H9 (cell line): ENCODE results near the gene ASMTL. TPM values are rescaled to one million over a fixed set of nuclear protein-coding genes. Genes with fewer than 3 reads are reported as not detected.

Experiments
- DNase-seq: peaks from one replicate; pipeline ENCODE4 v3.0.0-alpha.2; 2017
- H2AFZ ChIP-seq: one replicate; pipeline ENCODE4 v1.6.1; 2013; ENCODE audit warnings: mild to moderate bottlenecking, low read length, control low read depth, moderate library complexity
- H2AK5ac ChIP-seq: 2 replicates; pipeline ENCODE4 v1.6.1; 2013; ENCODE audit warnings: low read length, control low read depth, mixed read lengths; ENCODE audit not compliant: insufficient read length
- H2BK120ac ChIP-seq: one replicate; pipeline ENCODE4 v1.6.1; 2013; ENCODE audit warnings: low read depth, mild to moderate bottlenecking, low read length, control low read depth, inconsistent platforms; ENCODE audit not compliant: poor library complexity, severe bottlenecking
- H2BK12ac ChIP-seq: 2 replicates; pipeline ENCODE4 v1.6.1; 2013; ENCODE audit warnings: low read length, control low read depth, mixed read lengths, low read depth; ENCODE audit not compliant: insufficient read length
- H2BK15ac ChIP-seq: 2 replicates; pipeline ENCODE4 v1.6.1; 2013; ENCODE audit warnings: low read depth, low read length, control low read depth
- H2BK20ac ChIP-seq: one replicate; pipeline ENCODE4 v1.6.1; 2013; ENCODE audit warnings: low read depth, mild to moderate bottlenecking, low read length, control low read depth, inconsistent platforms; ENCODE audit not compliant: poor library complexity, severe bottlenecking
- H2BK5ac ChIP-seq: 2 replicates; pipeline ENCODE4 v1.6.1; 2013; ENCODE audit warnings: low read length, control low read depth, mixed read lengths; ENCODE audit not compliant: insufficient read length
- H3K14ac ChIP-seq: 2 replicates; pipeline ENCODE4 v1.6.1; 2013; ENCODE audit warnings: low read length, control low read depth; ENCODE audit not compliant: insufficient read depth
- H3K18ac ChIP-seq: 2 replicates; pipeline ENCODE4 v1.6.1; 2013; ENCODE audit warnings: low read depth, mild to moderate bottlenecking, mixed read lengths, low read length, control low read depth; ENCODE audit not compliant: insufficient read length
- H3K23ac ChIP-seq: 2 replicates; pipeline ENCODE4 v1.6.1; 2013; ENCODE audit warnings: low read length, control low read depth, mixed read lengths, low read depth; ENCODE audit not compliant: insufficient read length
- H3K23me2 ChIP-seq: 2 replicates; pipeline ENCODE4 v1.6.1; 2013; ENCODE audit warnings: low read depth, mild to moderate bottlenecking, mixed read lengths, low read length, control low read depth; ENCODE audit not compliant: insufficient read length, poor library complexity, severe bottlenecking
- H3K27ac ChIP-seq: 2 replicates; pipeline ENCODE4 v1.5.1; 2013; ENCODE audit warnings: low read length, control low read depth, mixed read lengths, low read depth; ENCODE audit not compliant: insufficient read length
- H3K27me3 ChIP-seq: 2 replicates; pipeline ENCODE4 v1.6.1; 2013; ENCODE audit warnings: low read length, control low read depth, inconsistent platforms; ENCODE audit not compliant: insufficient read depth
- H3K4ac ChIP-seq: 2 replicates; pipeline ENCODE4 v1.6.1; 2013; ENCODE audit warnings: low read depth, mild to moderate bottlenecking, control low read depth, inconsistent platforms, low read length, moderate library complexity
- H3K4me1 ChIP-seq: 2 replicates; pipeline ENCODE4 v1.6.1; 2013; ENCODE audit warnings: low read length, control low read depth, inconsistent platforms; ENCODE audit not compliant: insufficient read depth
- H3K4me2 ChIP-seq: 2 replicates; pipeline ENCODE4 v1.6.1; 2013; ENCODE audit warnings: low read length, control low read depth, mixed read lengths; ENCODE audit not compliant: insufficient read length, insufficient read depth
- H3K56ac ChIP-seq: 2 replicates; pipeline ENCODE4 v1.6.1; 2013; ENCODE audit warnings: low read depth, mild to moderate bottlenecking, mixed read lengths, low read length, control low read depth; ENCODE audit not compliant: insufficient read length
- H3K79me1 ChIP-seq: 2 replicates; pipeline ENCODE4 v1.6.1; 2013; ENCODE audit warnings: low read depth, mild to moderate bottlenecking, moderate library complexity, low read length, control low read depth, inconsistent platforms; ENCODE audit not compliant: insufficient read depth, poor library complexity, severe bottlenecking
- H3K79me2 ChIP-seq: 2 replicates; pipeline ENCODE4 v1.6.1; 2013; ENCODE audit warnings: low read length, control low read depth, inconsistent platforms; ENCODE audit not compliant: insufficient read depth
- H3K9ac ChIP-seq: 2 replicates; pipeline ENCODE4 v1.6.1; 2013; ENCODE audit warnings: low read length, control low read depth, mixed read lengths; ENCODE audit not compliant: insufficient read length; ENCODE audit errors: extremely low read depth
- H3K9me3 ChIP-seq: one replicate; pipeline ENCODE4 v1.6.1; 2013; ENCODE audit warnings: low read depth, low read length, inconsistent platforms; ENCODE audit not compliant: control insufficient read depth
- H3T11ph ChIP-seq: one replicate; pipeline ENCODE4 v1.6.1; 2013; ENCODE audit warnings: mild to moderate bottlenecking, low read length, control low read depth, inconsistent platforms
- H4K20me1 ChIP-seq: one replicate; pipeline ENCODE4 v1.6.1; 2013; ENCODE audit not compliant: control insufficient read depth, insufficient read length, insufficient read depth
- H4K5ac ChIP-seq: 2 replicates; pipeline ENCODE4 v1.6.1; 2013; ENCODE audit warnings: low read depth, mild to moderate bottlenecking, mixed read lengths, low read length, control low read depth; ENCODE audit not compliant: insufficient read length
- H4K8ac ChIP-seq: replicated peaks from 2 replicates; pipeline ENCODE4 v1.6.1; 2013; ENCODE audit warnings: low read length, control low read depth, mixed read lengths, low read depth; ENCODE audit not compliant: insufficient read length
- H4K91ac ChIP-seq: 2 replicates; pipeline ENCODE4 v1.6.1; 2013; ENCODE audit warnings: low read depth, mild to moderate bottlenecking, moderate library complexity, mixed read lengths, low read length, control low read depth; ENCODE audit not compliant: insufficient read length
- H3K27ac Mint-ChIP-seq, 3 experiments: 2 replicates in 2 of 3; 3 replicates in 1 of 3; pipeline ENCODE4 v1.8.0; 2020 to 2021; ENCODE audit warnings: mixed read lengths in 3 of 3, mild to moderate bottlenecking in 1 of 3, moderate library complexity in 1 of 3
- H3K27me3 Mint-ChIP-seq: 2 replicates; pipeline ENCODE4 v1.8.0; 2021; ENCODE audit warnings: low read depth, mild to moderate bottlenecking, moderate library complexity, mixed read lengths
- H3K36me3 Mint-ChIP-seq, 3 experiments: 2 replicates in 2 of 3; 3 replicates in 1 of 3; pipeline ENCODE4 v1.8.0; 2020 to 2021; ENCODE audit warnings: low read depth in 3 of 3, mixed read lengths in 3 of 3; ENCODE audit not compliant: insufficient read depth in 1 of 3
- H3K4me1 Mint-ChIP-seq, 2 experiments: 2 replicates each; pipeline ENCODE4 v1.8.0; 2020; ENCODE audit warnings: mixed read lengths in 2 of 2
- H3K4me3 Mint-ChIP-seq, 2 experiments: 2 replicates in 1 of 2; 3 replicates in 1 of 2; pipeline ENCODE4 v1.8.0; 2020 to 2021; ENCODE audit warnings: mild to moderate bottlenecking in 2 of 2, mixed read lengths in 2 of 2, moderate library complexity in 1 of 2
- H3K9me3 Mint-ChIP-seq, 2 experiments: 2 replicates in 1 of 2; 3 replicates in 1 of 2; pipeline ENCODE4 v1.8.0; 2020; ENCODE audit warnings: mild to moderate bottlenecking in 2 of 2, mixed read lengths in 2 of 2, moderate library complexity in 1 of 2
- WGBS: extraction: QIAGEN DNeasy Blood & Tissue Kit; methylation state at CpG from one replicate; pipeline ENCODE4 v1.1.7; 2013; ENCODE audit warnings: missing lambda C conversion rate, low lambda C conversion rate, mixed read lengths; ENCODE audit not compliant: insufficient read length; ENCODE audit errors: extremely low coverage; 5-methylcytosine and 5-hydroxymethylcytosine counted together
- total RNA-seq: library from RNA; stranded (reverse); gene quantifications from 2 replicates; pipeline ENCODE4 v1.2.1, GENCODE V29; 2021
- TF ChIP-seq, protein P1 (sequence below): fragments of 200-600 bp; sonication (generic); conservative IDR thresholded peaks from 3 replicates; pipeline ENCODE4 v1.8.0; 2021; ENCODE audit warnings: antibody characterized with exemption, mild to moderate bottlenecking

Gene ASMTL
- total RNA-seq, 1 experiment from 2014 or later: 59.8 TPM

DNA sequence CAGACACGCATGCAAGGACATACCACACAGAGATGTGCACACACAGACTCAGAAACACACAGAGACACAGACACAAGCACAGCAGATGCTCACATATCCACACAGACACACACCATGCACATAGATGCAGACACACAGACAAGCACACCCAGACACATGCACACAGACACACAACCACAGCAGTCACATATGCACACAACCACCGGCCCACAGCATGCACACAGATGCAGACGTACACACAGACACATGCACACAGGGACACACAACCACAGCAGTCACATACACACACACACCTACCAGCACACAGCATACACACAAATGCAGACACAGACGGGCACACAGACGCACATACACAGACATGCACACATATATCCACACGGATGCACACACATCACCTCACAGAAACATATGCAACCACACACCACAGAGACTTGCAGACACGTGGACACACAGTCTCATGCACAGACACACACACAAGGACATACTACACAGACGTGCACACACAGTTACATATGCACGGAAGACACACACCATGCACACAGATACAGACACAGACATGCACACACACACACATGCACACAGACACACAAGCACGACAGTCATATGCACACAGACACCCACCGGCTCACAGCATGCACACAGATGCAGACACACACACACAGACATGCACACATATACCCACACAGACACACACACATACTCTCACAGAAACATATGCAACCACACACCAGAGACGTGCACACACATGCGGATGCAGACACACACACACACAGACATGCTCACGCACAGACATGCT lies 35.5 kb downstream of the ASMTL start:
- no peak overlapping the region for H3K27ac Mint-ChIP-seq
- Histone ChIP-seq H3K79me1 (no peaks in the 10 kb centered on the region), H3K56ac (no peak overlapping the region), H3K4me2 (no peak overlapping the region), H2BK5ac (no peak overlapping the region), H3K14ac (no peak overlapping the region), H4K91ac (no peak overlapping the region), H2BK15ac (no peak overlapping the region), H3K9ac (no peak overlapping the region), H3K4me1 (no peaks in the 10 kb centered on the region), H3K27me3 (no peaks in the 10 kb centered on the region), H3K79me2 (no peaks in the 10 kb centered on the region), H2AFZ (no peak overlapping the region), H2AK5ac (no peak overlapping the region), H2BK120ac (no peak overlapping the region), H3K9me3 (peaks cover 9% of the 10 kb centered on the region), H3K23me2 (no peaks in the 10 kb centered on the region), H4K8ac (no peak overlapping the region), H3K4ac (no peak overlapping the region), H3K27ac (no peak overlapping the region), H3K23ac (no peak overlapping the region), H2BK12ac (no peak overlapping the region), H4K20me1 (no peaks in the 10 kb centered on the region), H4K5ac (no peak overlapping the region), H3K18ac (no peak overlapping the region), H2BK20ac (no peak overlapping the region), H3T11ph (no peak overlapping the region)
- TF ChIP-seq, protein P1, sequence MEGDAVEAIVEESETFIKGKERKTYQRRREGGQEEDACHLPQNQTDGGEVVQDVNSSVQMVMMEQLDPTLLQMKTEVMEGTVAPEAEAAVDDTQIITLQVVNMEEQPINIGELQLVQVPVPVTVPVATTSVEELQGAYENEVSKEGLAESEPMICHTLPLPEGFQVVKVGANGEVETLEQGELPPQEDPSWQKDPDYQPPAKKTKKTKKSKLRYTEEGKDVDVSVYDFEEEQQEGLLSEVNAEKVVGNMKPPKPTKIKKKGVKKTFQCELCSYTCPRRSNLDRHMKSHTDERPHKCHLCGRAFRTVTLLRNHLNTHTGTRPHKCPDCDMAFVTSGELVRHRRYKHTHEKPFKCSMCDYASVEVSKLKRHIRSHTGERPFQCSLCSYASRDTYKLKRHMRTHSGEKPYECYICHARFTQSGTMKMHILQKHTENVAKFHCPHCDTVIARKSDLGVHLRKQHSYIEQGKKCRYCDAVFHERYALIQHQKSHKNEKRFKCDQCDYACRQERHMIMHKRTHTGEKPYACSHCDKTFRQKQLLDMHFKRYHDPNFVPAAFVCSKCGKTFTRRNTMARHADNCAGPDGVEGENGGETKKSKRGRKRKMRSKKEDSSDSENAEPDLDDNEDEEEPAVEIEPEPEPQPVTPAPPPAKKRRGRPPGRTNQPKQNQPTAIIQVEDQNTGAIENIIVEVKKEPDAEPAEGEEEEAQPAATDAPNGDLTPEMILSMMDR: no peak
- peaks cover 9 to 12% of the 10 kb centered on the region in 2 experiments for H3K4me1 Mint-ChIP-seq
- H3K9me3 Mint-ChIP-seq: peaks cover 7 to 8% of the 10 kb centered on the region in 2 experiments; a peak in 4 of 5 replicates
- H3K36me3 Mint-ChIP-seq: peaks cover 41 to 55% (median 48%) of the 10 kb centered on the region in 3 experiments
- peaks cover 2% of the 10 kb centered on the region; the same call in 1 of the 2 replicates for H3K27me3 Mint-ChIP-seq
- DNase-seq: no peak
- no peak overlapping the region for H3K4me3 Mint-ChIP-seq
- no CpG with 5 or more reads among the region's 14 CpGs for WGBS
